ENCODE measurements around the gene MOK. TPM values are rescaled to one million over a fixed set of nuclear protein-coding genes. Genes with fewer than 3 reads are reported as not detected.
"Not testable (repeated sequence)": the region's sequence is repeated elsewhere in the genome, so short reads cannot be mapped to it uniquely, and the experiment has no call there.

Gene MOK
- total RNA-seq, 1 experiment from 2014 or later = 2.8 TPM

- H3K9ac ChIP-seq (ENCODE audit: extremely low read depth, insufficient read length, low read length) = no peak overlapping the region
- no peaks in the 10 kb centered on the region for H3K79me2 ChIP-seq (ENCODE audit: insufficient read depth, low read length)
- no peak overlapping the region for H2BK20ac ChIP-seq (ENCODE audit: low read depth, low read length, poor library complexity, severe bottlenecking)
- no peaks in the 10 kb centered on the region for H3K27me3 ChIP-seq (ENCODE audit: insufficient read depth, low read length)
- Mint-ChIP-seq H3K27ac (no peak overlapping the region), H3K4me3 (no peak overlapping the region), H3K27me3 (ENCODE audit: low read depth) (no peaks in the 10 kb centered on the region; the same call in 1 of the 2 replicates), H3K36me3 (ENCODE audit: insufficient read depth in 1 of 3, low read depth in 3 of 3) (peaks cover 0 to 7% (median 0%) of the 10 kb centered on the region in 3 experiments; a peak in 3 of 7 replicates), H3K9me3 (no peaks in the 10 kb centered on the region; a peak in 4 of 5 replicates), H3K4me1 (no peaks in the 10 kb centered on the region)
- WGBS (ENCODE audit: extremely low coverage, insufficient read length, low lambda C conversion rate) = no CpG with 5 or more reads among the region's 4 CpGs
- no peak overlapping the region for H2AFZ ChIP-seq (ENCODE audit: low read length)
- H3K23me2 ChIP-seq (ENCODE audit: insufficient read length, low read depth, low read length, poor library complexity, severe bottlenecking) = no peaks in the 10 kb centered on the region
- H4K91ac ChIP-seq (ENCODE audit: insufficient read length, low read depth, low read length) = no peak overlapping the region
- H3K9me3 ChIP-seq (ENCODE audit: control insufficient read depth, low read depth, low read length) = no peaks in the 10 kb centered on the region
- no peak overlapping the region for H3K14ac ChIP-seq (ENCODE audit: insufficient read depth, low read length)
- no peak overlapping the region for H3T11ph ChIP-seq (ENCODE audit: low read length)
- H3K23ac ChIP-seq (ENCODE audit: insufficient read length, low read depth, low read length) = no peak overlapping the region
- no peak overlapping the region for H2AK5ac ChIP-seq (ENCODE audit: insufficient read length, low read length)
- H2BK15ac ChIP-seq (ENCODE audit: low read depth, low read length) = no peak overlapping the region
- no peak overlapping the region for H3K4ac ChIP-seq (ENCODE audit: low read depth, low read length)
- no peak overlapping the region for H3K18ac ChIP-seq (ENCODE audit: insufficient read length, low read depth, low read length)
- no peaks in the 10 kb centered on the region for H3K4me1 ChIP-seq (ENCODE audit: insufficient read depth, low read length)
- H3K56ac ChIP-seq (ENCODE audit: insufficient read length, low read depth, low read length) = no peak overlapping the region
- no peaks in the 10 kb centered on the region for H3K79me1 ChIP-seq (ENCODE audit: insufficient read depth, low read depth, low read length, poor library complexity, severe bottlenecking)
- no peak overlapping the region for H4K5ac ChIP-seq (ENCODE audit: insufficient read length, low read depth, low read length)
- no peak for TF ChIP-seq CTCF (conservative IDR thresholded peaks at IDR 0.05)
- no peak overlapping the region for H2BK12ac ChIP-seq (ENCODE audit: insufficient read length, low read depth, low read length)
- no peaks in the 10 kb centered on the region for H4K20me1 ChIP-seq (ENCODE audit: control insufficient read depth, insufficient read depth, insufficient read length)
- H2BK5ac ChIP-seq (ENCODE audit: insufficient read length, low read length) = no peak overlapping the region
- no peak overlapping the region for H2BK120ac ChIP-seq (ENCODE audit: low read depth, low read length, poor library complexity, severe bottlenecking)
- H4K8ac ChIP-seq (replicated peaks; ENCODE audit: insufficient read length, low read depth, low read length) = no peak overlapping the region
- H3K4me2 ChIP-seq (ENCODE audit: insufficient read depth, insufficient read length, low read length) = no peak overlapping the region
- H3K27ac ChIP-seq (ENCODE audit: insufficient read length, low read depth, low read length) = no peak overlapping the region
- no peak for DNase-seq
These were observed 63.8 kb downstream of the MOK start for GRCh38 chr14:102241147-102241546.

- not testable (repeated sequence) for H3K27me3 ChIP-seq (ENCODE audit: insufficient read depth, low read length)
These were observed 64.5 kb downstream of the MOK start for GRCh38 chr14:102240481-102240880.

More at GRCh38 chr14:102240481-102240880, 64.5 kb downstream of the MOK start:
- not testable (repeated sequence) for H3K56ac ChIP-seq (ENCODE audit: insufficient read length, low read depth, low read length); H2AFZ ChIP-seq (ENCODE audit: low read length); H3K4ac ChIP-seq (ENCODE audit: low read depth, low read length); H3K4me2 ChIP-seq (ENCODE audit: insufficient read depth, insufficient read length, low read length); H2BK12ac ChIP-seq (ENCODE audit: insufficient read length, low read depth, low read length); H2BK120ac ChIP-seq (ENCODE audit: low read depth, low read length, poor library complexity, severe bottlenecking); H3K36me3 Mint-ChIP-seq (ENCODE audit: insufficient read depth in 1 of 3, low read depth in 3 of 3); H4K91ac ChIP-seq (ENCODE audit: insufficient read length, low read depth, low read length); H3K9me3 ChIP-seq (ENCODE audit: control insufficient read depth, low read depth, low read length); H3K79me2 ChIP-seq (ENCODE audit: insufficient read depth, low read length); H3K79me1 ChIP-seq (ENCODE audit: insufficient read depth, low read depth, low read length, poor library complexity, severe bottlenecking); H4K8ac ChIP-seq (replicated peaks; ENCODE audit: insufficient read length, low read depth, low read length); H3K4me1 ChIP-seq (ENCODE audit: insufficient read depth, low read length); H3K4me3 Mint-ChIP-seq; H3K14ac ChIP-seq (ENCODE audit: insufficient read depth, low read length); H3K27me3 Mint-ChIP-seq (ENCODE audit: low read depth); H3K9ac ChIP-seq (ENCODE audit: extremely low read depth, insufficient read length, low read length); H3K18ac ChIP-seq (ENCODE audit: insufficient read length, low read depth, low read length); H3K27ac Mint-ChIP-seq; H2AK5ac ChIP-seq (ENCODE audit: insufficient read length, low read length); H3K23me2 ChIP-seq (ENCODE audit: insufficient read length, low read depth, low read length, poor library complexity, severe bottlenecking); H4K5ac ChIP-seq (ENCODE audit: insufficient read length, low read depth, low read length); H3K27ac ChIP-seq (ENCODE audit: insufficient read length, low read depth, low read length); H3T11ph ChIP-seq (ENCODE audit: low read length); H4K20me1 ChIP-seq (ENCODE audit: control insufficient read depth, insufficient read depth, insufficient read length); H3K23ac ChIP-seq (ENCODE audit: insufficient read length, low read depth, low read length); DNase-seq; H2BK15ac ChIP-seq (ENCODE audit: low read depth, low read length); H2BK5ac ChIP-seq (ENCODE audit: insufficient read length, low read length); H3K4me1 Mint-ChIP-seq; H3K9me3 Mint-ChIP-seq; H2BK20ac ChIP-seq (ENCODE audit: low read depth, low read length, poor library complexity, severe bottlenecking)
- WGBS (ENCODE audit: extremely low coverage, insufficient read length, low lambda C conversion rate) = no CpG with 5 or more reads among the region's 5 CpGs

Measured in H9 (cell line).